GM19324 (cell line): ENCODE data around the gene RIPOR1.
A peak's percentile ranks its signal among the peaks of the same experiment; 100 is the strongest.
"Not testable (repeated sequence)": the region's sequence is repeated elsewhere in the genome, so short reads cannot be mapped to it uniquely, and the experiment has no call there.

Experiments
- ATAC-seq: cut with Tn5 transposase; IDR thresholded peaks from one replicate; pipeline ENCODE4 v1.9.1; 2021; ENCODE audit warnings: mild to moderate bottlenecking, moderate library complexity; ENCODE audit not compliant: unreplicated experiment, low FRiP score

The RIPOR1 gene

DNA sequence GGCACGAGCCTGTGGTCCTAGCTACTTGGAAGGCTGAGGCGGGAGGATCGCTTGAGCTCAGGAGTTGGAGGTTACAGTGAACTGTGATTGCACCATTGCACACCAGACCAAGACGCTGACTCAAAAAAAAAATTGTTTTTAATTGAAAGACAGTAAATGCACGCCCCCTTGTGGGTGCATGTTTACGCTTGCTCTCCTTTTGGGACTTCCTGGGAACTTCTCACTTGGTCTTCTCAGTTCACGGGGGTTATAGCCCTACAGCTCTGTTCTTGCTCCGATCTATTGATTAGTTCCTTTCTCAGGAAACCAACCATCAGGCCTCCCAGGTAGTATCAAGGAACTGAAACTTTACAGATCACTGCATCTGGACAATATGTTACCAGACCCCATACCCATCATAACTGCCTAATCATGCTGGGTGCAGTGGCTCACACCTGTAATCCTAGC lies 14.2 kb upstream of the RIPOR1 start:
- ATAC-seq: peak; percentile 38

DNA sequence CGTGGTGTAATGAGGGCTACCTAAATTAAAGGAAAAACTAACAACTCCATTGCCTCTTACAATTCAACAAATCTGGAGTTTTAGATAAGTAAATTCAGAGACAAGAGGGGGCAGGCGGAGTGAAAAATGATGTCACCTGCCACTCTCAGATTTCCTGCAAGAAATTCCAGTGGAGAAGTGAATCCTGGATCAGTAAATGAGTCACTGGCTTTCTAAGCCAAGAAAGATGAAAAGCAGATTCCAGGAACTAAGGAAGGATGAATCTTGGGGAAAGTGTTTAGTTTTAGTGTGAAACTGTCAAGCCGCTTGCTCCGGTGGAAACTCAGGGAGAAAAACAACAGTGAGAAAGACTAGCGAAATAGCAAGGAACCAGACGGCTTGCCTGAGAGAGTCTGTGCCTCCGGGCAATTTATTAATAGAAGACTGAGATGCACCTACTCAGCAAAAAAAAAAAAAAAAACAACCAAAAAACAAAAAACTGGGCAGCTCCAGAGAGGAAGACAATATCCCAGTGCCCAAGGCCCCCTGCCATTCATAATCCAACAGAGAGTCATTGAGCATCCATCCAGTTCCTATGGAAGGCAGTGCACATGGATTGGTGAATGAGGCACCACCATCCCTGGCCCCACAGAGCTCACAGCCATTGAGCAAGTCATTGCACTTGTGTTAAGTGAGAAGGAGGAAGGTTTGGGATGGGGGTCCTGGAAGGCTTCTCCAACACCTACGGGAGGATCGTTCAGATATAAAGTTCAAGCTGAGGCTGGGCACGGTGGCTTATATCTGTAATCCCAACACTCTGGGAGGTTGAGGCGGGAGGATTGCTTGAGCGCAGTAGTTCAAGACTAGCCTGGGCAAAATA lies 12.1 kb upstream of the RIPOR1 start:
- no peak for ATAC-seq

- ATAC-seq: no peak
Measured at GRCh38 chr16:67517155-67517445, 11.5 kb upstream of the RIPOR1 start.

DNA sequence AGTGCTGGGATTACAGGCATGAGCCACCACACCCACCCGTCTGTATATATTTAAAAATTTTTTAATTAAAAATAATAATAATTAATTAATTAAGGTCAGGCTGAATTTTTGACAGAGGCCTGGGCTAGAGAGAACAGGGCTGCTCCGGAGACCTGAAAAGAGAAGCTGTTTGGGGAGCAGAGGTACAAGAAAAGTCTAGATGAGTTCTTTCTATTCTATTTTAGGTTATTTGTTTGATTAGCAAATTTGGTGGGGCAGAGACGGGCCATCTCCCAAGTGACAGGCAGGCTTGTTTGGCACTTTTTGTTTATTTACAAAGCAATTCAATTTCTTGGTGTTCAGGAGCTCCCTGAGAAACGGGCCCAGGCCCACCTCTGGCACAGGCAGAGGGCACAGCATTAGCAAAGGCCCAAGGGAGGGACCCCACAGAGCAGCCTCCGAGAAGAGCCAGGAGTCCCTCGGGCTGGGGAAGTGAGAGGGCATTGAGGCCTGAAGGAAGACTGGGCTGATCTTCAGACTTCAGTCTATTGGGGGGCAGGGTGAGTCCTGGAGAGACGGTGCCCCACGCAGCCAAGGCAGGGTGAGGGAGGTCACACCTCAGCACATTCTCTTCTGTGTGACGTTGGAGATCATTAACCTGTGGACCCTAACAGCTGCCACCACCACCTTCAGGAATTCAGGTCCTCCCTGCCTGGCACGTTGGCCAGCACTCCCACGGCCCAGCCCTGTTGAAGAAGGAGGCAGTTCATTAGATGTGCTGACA lies 10.8 kb upstream of the RIPOR1 start:
- ATAC-seq: peak; percentile 47

GRCh38 chr16:67518676-67519075 lies 10.0 kb upstream of the RIPOR1 start:
- ATAC-seq: no peak

GRCh38 chr16:67519242-67519641 lies 9.4 kb upstream of the RIPOR1 start:
- ATAC-seq: no peak

- ATAC-seq: peak; percentile 56
Measured at GRCh38 chr16:67521095-67521804, 7.4 kb upstream of the RIPOR1 start.

DNA sequence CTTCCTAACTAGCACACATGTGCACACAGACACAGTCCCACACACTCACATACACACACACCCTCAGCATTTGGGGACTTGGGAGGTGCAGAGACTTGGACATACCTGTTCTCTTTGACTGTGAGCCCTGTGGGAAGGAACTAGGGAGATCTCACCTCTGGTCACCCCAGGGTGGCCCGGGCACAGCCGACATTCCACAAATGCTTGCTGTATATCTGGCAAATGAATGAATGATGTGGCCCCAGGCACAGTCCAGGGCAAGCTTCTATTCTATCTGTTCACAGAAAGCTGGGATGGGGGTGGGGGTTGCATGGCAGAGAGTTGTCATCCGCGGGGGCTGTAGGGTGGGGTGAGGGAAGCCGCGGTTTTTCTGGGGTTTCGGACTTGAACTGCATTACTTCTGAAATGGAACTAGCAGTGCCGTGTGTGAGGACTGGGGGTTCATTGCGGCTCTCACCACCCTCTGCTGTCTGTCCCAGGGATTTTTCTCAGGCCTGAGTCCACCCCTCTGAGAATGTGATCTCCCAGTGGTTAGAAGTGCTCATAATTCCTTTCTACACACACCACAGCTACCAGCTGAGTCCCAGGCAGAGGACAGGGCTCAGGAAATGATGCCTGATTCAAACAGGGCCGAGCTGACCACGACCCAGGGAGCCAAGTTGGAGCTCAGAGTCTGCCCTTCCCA lies 3.3 kb upstream of the RIPOR1 start:
- no peak for ATAC-seq

- ATAC-seq: no peak
Measured at GRCh38 chr16:67526149-67526791, 2.4 kb upstream of the RIPOR1 start.

- no peak for ATAC-seq
Measured at GRCh38 chr16:67528870-67529581, 397 bp downstream of the RIPOR1 start.

- no peak for ATAC-seq
Measured at GRCh38 chr16:67529582-67530012, 968 bp downstream of the RIPOR1 start.

- ATAC-seq: no peak
Measured at GRCh38 chr16:67530013-67530939, 1.6 kb downstream of the RIPOR1 start.

- no peak for ATAC-seq
Measured at GRCh38 chr16:67531247-67531646, 2.6 kb downstream of the RIPOR1 start.

GRCh38 chr16:67533024-67533560 lies 4.5 kb downstream of the RIPOR1 start:
- ATAC-seq: no peak

DNA sequence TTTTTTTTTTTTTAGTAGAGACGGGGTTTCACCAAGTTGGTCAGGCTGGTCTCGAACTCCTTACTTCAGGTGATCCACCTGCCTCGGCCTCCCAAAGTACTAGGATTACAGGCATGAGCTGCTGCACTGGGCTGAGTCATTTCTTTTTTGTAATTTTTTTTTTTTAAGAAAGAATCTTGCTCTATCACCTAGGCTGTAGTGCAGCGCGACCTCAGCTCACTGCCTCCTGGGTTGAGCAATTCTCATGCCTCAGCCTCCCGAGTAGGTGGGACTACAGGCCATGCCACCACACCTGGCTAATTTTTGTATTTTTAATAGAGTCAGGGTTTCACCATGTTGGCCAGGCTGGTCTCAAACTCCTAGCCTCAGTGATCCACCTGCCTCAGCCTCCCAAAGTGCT lies 5.4 kb downstream of the RIPOR1 start:
- not testable (repeated sequence) for ATAC-seq

- no peak for ATAC-seq
Measured at GRCh38 chr16:67534431-67534830, 5.8 kb downstream of the RIPOR1 start.

- ATAC-seq: no peak
Measured at GRCh38 chr16:67535201-67535600, 6.6 kb downstream of the RIPOR1 start.

DNA sequence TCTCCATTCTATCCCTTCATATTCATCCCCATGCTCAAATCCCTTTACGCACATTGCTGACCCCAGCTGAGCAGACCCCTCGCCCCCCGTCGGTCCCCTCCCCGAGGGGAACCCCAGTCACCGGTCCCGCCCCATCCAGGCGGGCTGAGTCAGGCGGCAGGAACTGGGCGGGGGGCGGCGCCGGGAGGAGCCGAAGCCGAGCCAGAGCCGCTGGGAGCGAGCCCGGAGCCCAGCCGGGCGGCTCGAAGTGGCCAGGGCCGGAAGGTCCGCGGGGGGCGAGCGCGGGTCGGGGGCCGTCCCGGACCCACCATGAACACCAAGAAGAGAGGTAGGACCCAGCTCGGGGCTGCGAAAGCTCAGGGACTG lies 8.6 kb downstream of the RIPOR1 start:
- peak; percentile 9 for ATAC-seq
